HG02623 (cell line): Measurements from ENCODE around the gene CFAP70.
"Not testable (repeated sequence)": the region's sequence is repeated elsewhere in the genome, so short reads cannot be mapped to it uniquely, and the experiment has no call there.

Source experiments
- ATAC-seq: cut with Tn5 transposase; IDR thresholded peaks from one replicate; pipeline ENCODE4 v1.9.1; 2021; ENCODE audit warnings: moderate library complexity; ENCODE audit not compliant: unreplicated experiment

Gene CFAP70

DNA sequence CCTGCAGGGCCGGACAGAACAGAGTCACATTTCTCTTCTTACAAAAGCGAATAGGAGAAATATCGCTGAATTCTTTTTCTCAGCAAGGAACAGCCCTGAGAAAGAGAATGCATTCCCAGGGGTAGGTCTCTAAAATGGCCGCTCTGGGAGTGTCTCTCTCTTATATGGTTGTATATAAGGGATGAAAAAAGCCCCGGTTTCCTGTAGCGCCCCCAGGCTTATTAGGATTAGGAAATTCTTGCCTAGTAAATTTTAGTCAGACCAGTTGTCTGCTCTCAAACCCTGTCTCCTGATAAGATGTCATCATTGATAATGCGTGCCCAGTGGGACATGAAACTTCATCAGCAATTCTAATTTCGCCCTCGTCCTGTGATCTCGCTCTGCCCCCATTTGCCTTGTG lies 100.1 kb downstream of the CFAP70 start:
- not testable (repeated sequence) for ATAC-seq

DNA sequence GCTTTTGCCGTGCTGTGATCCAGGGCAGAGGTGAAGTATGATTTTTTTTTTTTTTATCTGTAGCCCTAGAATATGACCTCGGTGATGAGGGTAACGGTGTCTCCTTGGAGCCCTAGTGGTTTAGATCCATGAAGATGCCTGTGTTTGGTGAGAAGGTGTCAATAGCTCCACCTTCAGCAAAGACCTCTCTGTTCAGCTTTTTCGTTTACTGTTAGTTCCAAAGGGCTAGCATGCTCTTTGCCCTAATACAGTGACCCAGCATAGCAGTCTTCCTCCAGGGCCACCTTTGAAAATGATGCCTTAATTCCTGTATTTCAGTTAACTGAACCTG lies 105.5 kb downstream of the CFAP70 start:
- ATAC-seq, result no peak

DNA sequence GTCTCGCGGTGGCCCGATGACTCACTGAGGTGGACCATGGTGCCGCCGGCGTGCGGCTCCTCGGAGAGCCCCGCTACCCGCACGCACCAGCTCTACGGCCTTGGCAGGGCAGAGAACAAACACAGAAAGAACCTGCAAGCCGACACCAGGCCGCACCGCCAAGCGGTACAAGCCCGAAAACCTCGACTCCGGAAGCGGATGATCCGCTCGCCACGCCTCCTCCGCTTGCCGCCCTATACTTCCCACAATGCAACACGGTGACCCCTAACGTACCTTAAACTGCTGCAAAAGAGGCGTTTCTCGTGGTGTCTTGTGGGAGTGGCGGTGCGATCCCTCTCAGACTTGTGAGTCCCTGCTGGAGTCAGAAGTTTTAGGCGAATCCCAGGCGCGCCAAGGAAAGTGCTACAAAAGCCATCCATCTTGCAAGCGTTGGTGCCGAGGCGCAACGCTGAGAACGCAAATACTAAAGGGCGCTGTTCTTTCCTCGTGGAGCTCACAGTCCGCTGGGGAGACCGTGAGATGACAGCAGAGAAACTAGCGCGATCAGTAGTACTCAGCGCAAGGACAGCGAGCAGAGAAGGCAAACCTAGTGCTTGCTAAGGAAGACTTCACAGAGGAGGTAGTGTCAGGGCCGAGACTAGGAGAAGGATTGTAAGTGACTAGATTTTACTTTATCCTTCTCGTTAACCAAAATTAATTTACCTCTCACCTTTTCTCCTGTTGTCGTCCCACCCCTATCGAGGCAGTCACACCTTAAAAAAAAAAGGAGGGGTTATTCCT lies 106.0 kb downstream of the CFAP70 start, which contains the start of gene MRPS16:
MRPS16 (minus strand) TSS at position 200 of the 780 bp plus-strand sequence; CDS start at position 38, 162 bp downstream.
- peak; percentile 75 for ATAC-seq

DNA sequence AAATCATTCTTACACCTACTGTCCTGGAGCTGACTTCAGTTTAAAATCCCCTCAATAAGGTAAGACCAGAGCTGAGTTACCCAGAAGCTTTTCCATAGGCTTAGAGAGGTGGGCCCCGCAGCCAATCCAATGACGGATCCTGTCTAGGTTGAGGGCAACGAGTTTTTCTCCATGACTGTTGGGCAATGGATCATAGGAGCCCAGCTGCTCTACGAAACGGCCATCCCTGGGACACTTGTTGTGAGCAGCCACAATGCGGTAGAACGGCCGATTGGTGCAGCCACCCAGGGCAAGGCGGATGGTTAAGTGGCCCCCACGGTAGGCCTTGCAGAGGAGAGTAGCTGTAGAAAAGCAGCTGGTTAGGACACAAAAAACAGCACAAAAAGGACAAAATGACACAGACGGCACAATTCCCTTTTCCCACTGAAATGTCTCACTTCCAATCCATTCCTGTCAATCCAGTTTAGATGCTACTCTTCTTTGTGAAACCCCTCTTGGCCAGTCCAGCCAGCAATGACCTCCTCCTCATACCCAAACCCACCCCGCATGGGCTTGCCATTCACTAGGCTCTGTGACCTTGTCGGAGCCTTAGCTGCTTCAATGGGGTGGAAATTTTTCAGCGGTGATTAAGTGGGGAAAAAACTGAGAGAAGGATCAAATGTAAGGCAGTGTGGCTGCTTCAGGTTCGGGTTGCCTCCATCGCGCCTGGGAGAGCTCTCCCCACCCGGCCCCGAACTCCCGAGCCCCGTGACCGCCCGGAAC lies 106.8 kb downstream of the CFAP70 start:
- ATAC-seq, result no peak

DNA sequence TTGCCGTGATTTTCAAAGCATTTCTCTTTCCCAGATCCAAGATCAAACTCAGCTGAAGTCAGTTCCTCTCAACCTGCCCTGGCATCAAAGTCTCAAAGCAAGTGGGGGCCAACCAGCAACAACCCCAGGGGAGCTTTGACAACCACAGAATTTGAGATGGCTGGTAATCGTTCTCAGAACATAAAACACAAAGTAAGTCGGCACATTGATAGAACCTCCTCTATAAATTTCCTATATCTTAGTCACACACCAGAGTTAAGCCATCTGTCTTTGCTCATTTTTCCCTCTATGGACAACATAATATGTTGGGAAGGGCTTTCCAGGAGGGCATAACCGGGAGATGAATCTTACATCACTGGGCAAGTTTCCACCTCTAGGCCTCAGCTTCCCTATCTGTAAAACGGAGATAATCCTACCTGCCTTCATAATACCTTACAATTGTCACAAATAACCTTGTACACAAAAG lies 110.4 kb downstream of the CFAP70 start:
- ATAC-seq, result no peak

DNA sequence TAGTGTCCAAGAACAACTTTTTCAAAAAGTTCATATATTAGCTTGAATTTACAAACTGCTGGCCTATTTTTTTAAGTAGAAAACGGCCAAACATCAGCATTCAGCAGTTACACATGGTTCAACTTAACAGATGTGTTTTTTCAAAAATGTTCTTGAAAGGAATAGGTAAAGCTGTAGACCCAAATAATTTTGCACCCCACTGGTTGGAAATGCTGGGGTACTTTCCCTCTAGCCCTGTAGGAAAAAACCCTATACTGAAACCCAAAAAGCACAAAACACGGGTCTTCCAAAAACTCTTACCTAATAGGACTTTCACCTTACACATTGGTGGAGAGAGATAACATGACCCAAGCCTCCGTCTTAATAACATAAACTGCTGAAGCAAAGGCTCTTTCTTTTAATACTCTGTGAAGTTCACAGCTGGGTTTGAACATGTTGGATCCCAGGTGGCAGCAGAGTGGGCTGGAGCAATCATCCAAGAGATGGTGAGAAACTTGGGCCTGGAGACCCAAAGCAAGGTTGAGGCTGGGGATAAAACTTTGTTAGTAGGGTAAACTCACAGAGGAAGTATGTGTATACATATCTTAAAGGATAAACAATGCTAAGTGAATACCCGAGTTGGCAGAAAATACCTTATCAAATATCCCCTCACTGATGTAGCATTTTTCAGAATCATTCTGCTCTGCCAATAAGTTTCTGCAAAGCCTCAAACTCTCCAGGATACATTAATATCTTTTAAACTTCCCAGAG lies 111.0 kb downstream of the CFAP70 start:
- ATAC-seq, result no peak

DNA sequence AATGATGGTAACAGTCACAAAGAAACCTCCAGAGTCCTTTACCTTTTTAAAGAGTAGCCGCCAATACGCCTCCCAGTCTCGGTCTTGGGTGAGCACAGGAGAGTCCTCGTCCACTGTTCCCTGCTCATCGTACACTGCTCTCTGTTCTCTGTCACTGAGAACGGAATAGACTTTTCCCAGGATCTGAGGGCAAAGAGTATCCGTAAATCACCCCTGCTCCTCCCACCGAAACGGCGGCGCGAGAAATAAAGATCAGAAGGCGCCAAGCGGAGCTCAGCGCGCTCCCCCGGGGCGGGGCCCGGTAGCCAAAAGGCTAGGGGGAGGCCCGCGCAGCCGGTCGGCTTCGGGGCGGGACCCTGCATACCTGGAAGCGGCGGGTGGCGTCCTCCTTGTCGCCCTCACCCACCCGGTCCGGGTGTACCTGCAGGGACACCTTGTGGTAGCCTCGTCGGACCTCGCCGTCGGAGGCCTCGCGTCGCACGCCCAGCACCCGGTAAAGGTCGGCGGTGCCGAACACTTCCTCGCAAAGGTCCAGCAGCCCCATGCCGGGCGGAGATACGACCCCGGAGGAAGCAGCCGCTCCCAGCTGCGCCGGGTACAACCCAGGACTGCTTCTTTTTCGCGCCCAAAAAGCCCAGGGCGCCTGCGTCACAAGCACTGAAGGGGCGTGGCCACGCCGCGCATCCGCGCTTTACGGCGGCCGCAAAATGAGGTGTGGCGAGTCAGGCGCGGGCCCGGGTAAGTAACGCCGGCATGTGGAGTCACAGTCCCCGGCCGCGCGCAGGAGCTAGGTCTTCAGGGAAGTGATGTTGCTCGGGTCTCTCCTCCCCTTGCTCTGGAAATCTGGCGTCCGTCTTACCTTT lies 111.8 kb downstream of the CFAP70 start, which contains the start of gene DNAJC9:
DNAJC9 (minus strand) TSS at position 610 of the 863 bp plus-strand sequence; CDS start at position 544, 66 bp downstream.
- peak; percentile 75 for ATAC-seq

DNA sequence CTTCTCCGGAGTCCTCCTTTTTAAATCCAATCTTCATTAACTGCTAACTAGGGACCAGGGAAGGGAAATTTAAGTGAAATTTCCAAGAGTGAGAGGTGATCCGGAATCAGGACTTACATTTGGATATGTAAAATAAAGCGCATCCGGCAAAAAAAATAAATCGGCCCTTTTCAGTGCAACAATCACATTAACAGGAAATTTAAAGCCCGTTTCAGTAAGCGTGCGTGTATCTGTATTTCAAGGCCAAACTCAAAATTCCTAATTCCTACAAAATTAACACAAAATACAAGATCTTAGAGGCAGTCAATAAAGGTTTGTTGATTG lies 112.4 kb downstream of the CFAP70 start:
- no peak for ATAC-seq

DNA sequence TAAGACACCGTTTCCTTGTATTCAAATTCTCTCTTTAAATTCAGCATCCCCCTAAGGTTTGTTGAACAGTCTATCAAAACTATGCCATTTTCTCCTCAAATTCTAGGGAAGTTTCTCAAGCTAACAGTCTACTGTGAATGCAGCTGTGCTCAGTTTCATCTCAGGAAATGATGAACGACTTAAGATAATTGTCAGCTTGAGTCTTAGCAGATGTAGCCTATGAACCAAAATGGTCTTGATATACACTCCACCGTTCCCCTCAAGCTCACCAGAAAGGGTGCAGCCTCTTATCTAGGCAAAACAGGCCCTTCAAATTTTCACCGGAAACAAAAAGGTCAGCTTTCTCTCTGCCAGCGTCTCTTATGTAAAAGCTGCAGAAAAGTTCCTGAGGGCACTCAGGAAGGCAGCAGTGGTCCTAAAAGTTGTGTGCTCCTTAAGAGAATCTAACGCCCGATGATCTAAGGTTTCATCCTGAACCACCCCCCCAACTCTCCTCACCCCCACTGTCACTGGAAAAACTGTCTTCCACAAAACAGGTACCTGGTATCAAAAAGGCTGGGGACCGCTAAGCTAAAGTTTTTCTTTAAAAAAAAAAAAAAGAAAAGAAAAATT lies 113.7 kb downstream of the CFAP70 start:
- no peak for ATAC-seq

DNA sequence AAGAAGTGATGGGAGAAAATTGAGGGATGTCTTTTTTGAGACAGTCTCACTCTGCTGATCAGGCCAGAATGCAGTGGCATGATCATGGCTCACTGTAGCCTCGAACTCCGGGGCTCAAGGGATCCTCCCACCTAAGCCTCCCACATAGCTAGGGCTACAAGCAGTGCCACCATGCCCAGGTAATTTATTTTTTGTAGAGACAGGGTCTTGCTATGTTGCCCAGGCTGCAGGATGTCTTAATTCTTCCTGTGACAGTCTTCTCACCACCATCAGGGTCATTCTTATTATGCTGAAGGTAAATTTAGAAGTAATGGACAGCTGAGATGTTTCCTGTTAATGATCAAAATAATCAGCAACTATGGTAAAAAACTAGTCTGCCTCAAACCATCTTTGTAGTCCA lies 118.8 kb downstream of the CFAP70 start:
- no peak for ATAC-seq

DNA sequence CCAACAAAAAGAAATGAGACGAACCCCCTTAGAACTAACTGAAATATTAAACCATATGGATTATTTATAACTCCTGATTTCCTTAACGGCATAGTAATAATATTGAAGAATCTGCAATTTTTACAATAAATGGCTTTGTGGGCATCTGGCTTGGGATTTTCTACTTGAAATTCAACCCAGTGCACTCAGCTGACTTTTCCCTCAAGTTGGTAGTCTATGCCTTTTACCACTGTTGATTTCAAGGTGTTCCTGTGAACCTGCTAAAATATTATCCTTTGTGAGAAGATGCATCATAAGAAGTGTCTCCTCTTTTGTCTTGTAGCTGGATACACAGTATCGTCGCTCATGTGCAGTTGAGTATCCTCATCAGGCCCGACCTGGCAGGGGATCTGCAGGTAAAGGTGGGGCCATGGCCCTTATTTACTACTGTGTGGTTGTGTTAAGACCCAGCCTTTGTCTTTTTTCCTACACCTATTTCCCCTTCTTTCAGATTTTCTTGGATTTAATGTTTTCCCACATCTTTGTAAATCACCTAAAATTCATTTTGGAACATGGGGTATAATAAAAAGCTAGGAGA lies 119.6 kb downstream of the CFAP70 start:
- no peak for ATAC-seq

DNA sequence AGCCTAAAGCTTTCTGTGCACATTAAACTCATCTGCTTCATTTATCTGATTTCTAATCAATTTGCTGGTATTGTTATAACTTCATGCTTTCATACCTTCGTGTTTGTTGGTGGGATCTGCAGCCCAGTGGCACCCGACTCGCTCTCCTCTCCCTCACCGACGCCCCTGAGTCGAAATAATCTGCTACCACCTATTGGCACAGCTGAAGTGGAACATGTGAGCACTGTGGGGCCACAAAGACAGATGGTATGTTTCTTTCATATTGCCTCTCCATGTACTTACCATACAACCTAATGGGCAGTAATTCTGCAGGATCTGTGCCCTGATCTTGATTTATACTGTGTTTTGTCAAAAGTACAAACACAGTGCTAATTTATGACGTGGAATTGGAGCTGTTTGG lies 124.0 kb downstream of the CFAP70 start:
- ATAC-seq, result no peak

DNA sequence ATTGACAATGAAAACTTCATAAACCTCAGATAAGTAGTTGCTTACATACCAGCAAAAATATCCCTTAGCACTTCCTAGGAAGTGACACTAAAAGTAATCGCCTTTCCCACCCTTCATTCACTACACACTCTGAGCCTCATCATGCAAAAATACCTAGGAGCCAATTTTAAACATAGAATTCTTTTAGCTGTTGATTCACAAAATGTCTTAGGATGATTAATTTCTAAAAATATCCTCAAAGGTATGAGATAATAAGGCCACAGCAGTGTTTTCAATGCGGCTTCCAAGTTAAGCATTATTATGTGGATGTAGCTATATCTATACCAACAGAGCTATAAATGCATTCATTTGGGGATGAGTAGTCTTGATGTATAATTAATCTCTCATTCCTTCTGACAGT lies 124.8 kb downstream of the CFAP70 start:
- ATAC-seq, result no peak

DNA sequence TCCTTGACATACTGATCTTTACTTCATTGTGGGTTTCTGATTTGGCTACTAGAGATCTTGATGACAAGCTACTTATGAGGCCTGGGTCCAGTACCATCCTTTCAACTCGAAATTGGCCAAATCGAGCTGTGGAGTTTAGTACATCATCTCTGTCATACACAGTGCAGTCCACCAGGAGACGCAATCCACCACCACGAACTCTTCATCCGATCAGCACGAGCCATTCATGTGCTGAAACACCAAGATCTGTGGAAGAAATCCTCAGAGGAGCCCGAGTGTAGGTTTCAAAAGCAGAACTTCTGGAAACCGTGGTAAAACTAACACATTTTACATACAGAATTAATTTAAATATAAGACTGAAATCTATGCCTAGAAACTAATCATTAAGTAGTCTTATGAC lies 125.8 kb downstream of the CFAP70 start:
- ATAC-seq, result no peak

DNA sequence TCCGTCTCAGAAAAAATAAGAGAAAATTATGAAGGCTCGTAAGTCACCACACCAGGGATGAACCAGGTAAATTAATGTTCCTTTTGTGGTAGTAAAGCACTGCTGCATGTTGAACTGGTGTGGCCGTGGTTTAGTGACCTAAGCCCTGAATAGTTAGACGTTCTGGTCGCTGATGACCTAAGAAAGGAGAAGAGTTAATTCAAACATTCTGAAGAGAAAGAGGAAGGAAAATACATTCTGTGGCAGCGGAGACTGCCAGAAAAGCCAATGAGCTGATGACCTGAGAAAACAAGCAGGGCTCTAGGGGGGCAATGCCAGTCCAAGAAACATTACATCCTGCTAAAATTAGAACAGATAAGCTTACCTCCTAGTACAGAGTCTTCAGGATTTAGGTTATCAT lies 129.1 kb downstream of the CFAP70 start:
- ATAC-seq, result no peak

DNA sequence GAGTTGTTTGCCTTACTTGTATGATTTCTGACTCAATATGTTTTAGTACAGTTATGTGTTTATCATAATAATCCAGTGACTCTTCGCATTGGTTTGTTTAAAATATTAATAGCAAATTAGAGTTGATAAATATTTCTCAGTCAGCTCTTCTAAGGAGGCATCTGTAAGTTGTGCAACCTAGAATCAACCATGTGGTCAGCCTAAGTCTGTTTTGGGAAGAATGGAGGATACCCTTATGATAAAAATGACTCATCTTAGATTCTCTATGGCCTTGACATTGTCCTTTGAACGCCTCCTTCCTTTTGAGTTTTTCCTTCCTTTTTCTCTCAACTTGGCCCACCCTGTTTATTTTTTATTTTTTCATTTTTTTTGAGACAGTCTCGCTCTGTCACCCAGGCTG lies 130.4 kb downstream of the CFAP70 start:
- ATAC-seq, result no peak

DNA sequence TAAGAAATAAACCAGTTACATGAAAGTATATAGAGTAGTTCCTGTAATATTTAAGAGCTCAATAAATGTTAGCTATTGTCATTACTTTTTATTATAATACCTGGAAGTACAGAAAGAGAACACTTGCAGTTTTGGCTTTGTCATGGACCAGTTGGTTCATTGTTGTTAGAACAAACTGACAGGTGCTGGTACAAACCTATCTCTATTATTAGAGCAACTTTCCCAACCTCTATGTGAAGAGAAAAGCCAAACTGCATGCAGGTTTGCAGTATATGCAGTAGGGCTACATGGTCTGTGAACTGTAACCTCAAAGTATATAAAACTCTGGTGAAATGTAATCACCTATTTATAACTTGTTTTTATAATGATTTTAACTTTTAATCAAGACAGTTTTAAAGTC lies 132.0 kb downstream of the CFAP70 start:
- no peak for ATAC-seq

DNA sequence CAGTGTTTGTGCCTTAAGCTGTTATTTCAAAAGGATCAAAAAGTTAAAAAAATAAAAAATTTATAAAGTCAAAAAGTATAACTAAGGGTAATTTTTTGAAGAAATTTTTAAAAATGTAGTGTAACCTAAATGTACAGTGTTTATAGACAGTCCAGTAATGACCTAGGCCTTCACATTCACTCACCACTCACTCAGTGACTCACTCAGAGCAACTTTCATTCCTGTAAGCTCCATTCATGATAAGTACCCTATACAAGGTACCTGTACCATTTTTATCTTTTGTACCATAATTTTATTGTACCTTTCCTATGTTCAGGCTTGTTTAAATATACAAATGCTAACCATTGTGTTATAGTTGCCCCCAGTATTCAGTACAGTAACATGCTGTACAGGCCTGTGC lies 133.1 kb downstream of the CFAP70 start:
- no peak for ATAC-seq

DNA sequence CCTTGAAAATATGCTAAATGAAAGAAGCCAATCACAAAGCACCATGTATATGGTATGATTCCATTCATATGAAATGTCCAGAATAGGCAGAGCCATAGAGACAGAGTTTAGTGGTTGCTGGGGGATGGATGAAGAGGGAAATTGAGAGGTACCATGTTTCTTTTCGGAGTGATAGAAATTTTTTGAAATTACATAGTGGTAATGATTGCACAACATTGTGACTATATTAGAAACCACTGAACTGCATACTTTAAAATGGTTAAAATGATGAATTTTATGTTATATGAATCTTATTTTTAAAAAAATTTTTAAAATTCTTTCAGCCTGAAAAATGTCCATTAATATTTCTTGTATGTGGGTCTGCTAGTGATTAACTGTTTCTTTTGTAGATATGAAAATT lies 137.7 kb downstream of the CFAP70 start:
- no peak for ATAC-seq

DNA sequence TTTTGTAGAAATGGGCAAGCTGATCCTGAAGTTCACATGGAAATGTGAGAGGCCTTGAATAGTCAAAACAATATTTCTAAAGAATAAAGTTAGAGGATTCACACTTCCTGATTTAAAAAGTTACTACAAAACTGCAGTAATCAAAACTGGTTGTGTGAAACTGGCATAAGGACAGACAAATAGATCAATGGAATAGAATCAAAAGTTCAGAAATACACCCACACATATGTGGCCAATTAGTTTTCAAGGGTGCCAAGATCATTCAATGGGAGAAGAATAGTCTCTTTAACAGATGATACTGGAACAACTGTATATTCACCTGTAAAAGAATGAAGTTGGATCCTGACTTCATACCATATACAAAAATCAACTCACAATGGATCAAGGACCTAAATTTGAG lies 139.3 kb downstream of the CFAP70 start:
- ATAC-seq, result no peak
